Hepatocyte (in vitro differentiated cells): ENCODE results near the gene XRCC6. TPM values are rescaled to one million over a fixed set of nuclear protein-coding genes. Genes with fewer than 3 reads are reported as not detected.

ENCODE experiments used
- DNase-seq: peaks from one replicate; pipeline ENCODE4 v3.0.0-alpha.2; 2016; ENCODE audit warnings: low spot score
- H2AFZ ChIP-seq: fragments of 200-600 bp; sonication (generic); 2 replicates; pipeline ENCODE4 v1.6.0; 2016; ENCODE audit warnings: antibody characterized with exemption, mild to moderate bottlenecking
- H3K27ac ChIP-seq: fragments of 200-600 bp; sonication (generic); 2 replicates; pipeline ENCODE4 v1.5.1; 2016; ENCODE audit warnings: mild to moderate bottlenecking
- H3K27me3 ChIP-seq: fragments of 200-600 bp; sonication (generic); 2 replicates; pipeline ENCODE4 v1.6.1; 2016
- H3K36me3 ChIP-seq: fragments of 200-600 bp; sonication (generic); replicated peaks from 2 replicates; pipeline ENCODE4 v1.5.1; 2016; ENCODE audit warnings: low read depth; ENCODE audit not compliant: insufficient read depth
- H3K4me1 ChIP-seq: fragments of 200-600 bp; sonication (generic); 2 replicates; pipeline ENCODE4 v1.5.1; 2016; ENCODE audit warnings: mild to moderate bottlenecking, moderate library complexity; ENCODE audit not compliant: insufficient read depth
- H3K4me2 ChIP-seq: fragments of 200-600 bp; sonication (generic); 2 replicates; pipeline ENCODE4 v1.6.0; 2016
- H3K4me3 ChIP-seq: fragments of 200-600 bp; sonication (generic); 2 replicates; pipeline ENCODE4 v1.5.1; 2016; ENCODE audit warnings: mild to moderate bottlenecking
- H3K79me2 ChIP-seq: fragments of 200-600 bp; sonication (generic); 2 replicates; pipeline ENCODE4 v1.6.0; 2017; ENCODE audit warnings: mild to moderate bottlenecking
- H3K9me2 ChIP-seq: fragments of 200-600 bp; sonication (generic); replicated peaks from 2 replicates; pipeline ENCODE4 v1.6.0; 2017; ENCODE audit warnings: mild to moderate bottlenecking; ENCODE audit not compliant: insufficient read depth
- H3K9me3 ChIP-seq: fragments of 200-600 bp; sonication (generic); 2 replicates; pipeline ENCODE4 v1.5.1; 2016; ENCODE audit warnings: low read depth, mild to moderate bottlenecking
- H4K20me1 ChIP-seq: fragments of 200-600 bp; sonication (generic); 2 replicates; pipeline ENCODE4 v1.6.0; 2016; ENCODE audit warnings: mild to moderate bottlenecking; ENCODE audit not compliant: insufficient read depth, poor library complexity, severe bottlenecking
- EZH2 ChIP-seq: fragments of 200-600 bp; sonication (generic); IDR thresholded peaks from 2 replicates; pipeline ENCODE4 v1.6.1; 2016; ENCODE audit warnings: antibody characterized with exemption, mild to moderate bottlenecking, borderline replicate concordance
- EZH2phosphoT487 ChIP-seq: fragments of 200-600 bp; sonication (generic); IDR thresholded peaks from one replicate; pipeline ENCODE4 v1.6.1; 2018; ENCODE audit warnings: antibody characterized with exemption, mild to moderate bottlenecking, low read depth, moderate library complexity; ENCODE audit not compliant: unreplicated experiment, severe bottlenecking
- WGBS: methylation state at CpG from one replicate; pipeline ENCODE4 v1.1.6; 2016; ENCODE audit warnings: low lambda C conversion rate; ENCODE audit errors: missing lambda C conversion rate; 5-methylcytosine and 5-hydroxymethylcytosine counted together
- polyA plus RNA-seq: library from polyadenylated mRNA; unstranded; fragments of >200 nt; fragmentation: Nextera tagmentation; extraction: Ambion mirVana; gene quantifications from 2 replicates; pipeline ENCODE4 v1.2.1, GENCODE V29; 2016
- total RNA-seq: library from RNA; depleted of rRNA; stranded (reverse); fragments of >200 nt; gene quantifications from 2 replicates; pipeline ENCODE4 v1.2.3, GENCODE V29; 2014
- TF ChIP-seq, protein P1 (sequence below): fragments of 200-600 bp; sonication (generic); IDR thresholded peaks from 2 replicates; pipeline ENCODE4 v1.5.1; 2016; ENCODE audit warnings: antibody characterized with exemption, mild to moderate bottlenecking; ENCODE audit not compliant: poor library complexity

Gene XRCC6
- total and polyA plus RNA-seq, 2 experiments from 2014 or later = 260 to 276 TPM

- no peaks in the 10 kb centered on the region for H3K9me2 ChIP-seq
- H3K27ac ChIP-seq = no peak overlapping the region
- no peaks in the 10 kb centered on the region for H4K20me1 ChIP-seq
- H3K4me1 ChIP-seq = no peaks in the 10 kb centered on the region
- no peaks in the 10 kb centered on the region for H3K79me2 ChIP-seq
- no peaks in the 10 kb centered on the region for H3K27me3 ChIP-seq
- no peak overlapping the region for H2AFZ ChIP-seq
- no peaks in the 10 kb centered on the region for H3K36me3 ChIP-seq
- H3K4me2 ChIP-seq = no peak overlapping the region
- H3K9me3 ChIP-seq = no peaks in the 10 kb centered on the region
- TF ChIP-seq, protein P1, sequence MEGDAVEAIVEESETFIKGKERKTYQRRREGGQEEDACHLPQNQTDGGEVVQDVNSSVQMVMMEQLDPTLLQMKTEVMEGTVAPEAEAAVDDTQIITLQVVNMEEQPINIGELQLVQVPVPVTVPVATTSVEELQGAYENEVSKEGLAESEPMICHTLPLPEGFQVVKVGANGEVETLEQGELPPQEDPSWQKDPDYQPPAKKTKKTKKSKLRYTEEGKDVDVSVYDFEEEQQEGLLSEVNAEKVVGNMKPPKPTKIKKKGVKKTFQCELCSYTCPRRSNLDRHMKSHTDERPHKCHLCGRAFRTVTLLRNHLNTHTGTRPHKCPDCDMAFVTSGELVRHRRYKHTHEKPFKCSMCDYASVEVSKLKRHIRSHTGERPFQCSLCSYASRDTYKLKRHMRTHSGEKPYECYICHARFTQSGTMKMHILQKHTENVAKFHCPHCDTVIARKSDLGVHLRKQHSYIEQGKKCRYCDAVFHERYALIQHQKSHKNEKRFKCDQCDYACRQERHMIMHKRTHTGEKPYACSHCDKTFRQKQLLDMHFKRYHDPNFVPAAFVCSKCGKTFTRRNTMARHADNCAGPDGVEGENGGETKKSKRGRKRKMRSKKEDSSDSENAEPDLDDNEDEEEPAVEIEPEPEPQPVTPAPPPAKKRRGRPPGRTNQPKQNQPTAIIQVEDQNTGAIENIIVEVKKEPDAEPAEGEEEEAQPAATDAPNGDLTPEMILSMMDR = peak; percentile 64
- TF ChIP-seq EZH2phosphoT487 (no peak), EZH2 (no peak)
- peak; percentile 69 for DNase-seq
- WGBS = 65% methylated on average over 13 of the region's 13 CpGs
- no peak overlapping the region for H3K4me3 ChIP-seq
Observed at GRCh38 chr22:41596776-41597634, 24.1 kb upstream of the XRCC6 start.

GRCh38 chr22:41597635-41597953 is 23.5 kb upstream of the XRCC6 start:
- H3K9me3 ChIP-seq = no peaks in the 10 kb centered on the region
- DNase-seq = no peak
- H3K4me1 ChIP-seq = no peaks in the 10 kb centered on the region
- H3K9me2 ChIP-seq = no peaks in the 10 kb centered on the region
- no peaks in the 10 kb centered on the region for H3K79me2 ChIP-seq
- H4K20me1 ChIP-seq = no peaks in the 10 kb centered on the region
- H3K4me2 ChIP-seq = no peak overlapping the region
- TF ChIP-seq EZH2phosphoT487 (no peak), EZH2 (no peak)
- TF ChIP-seq, protein P1 = no peak
- 65% methylated on average over 2 of the region's 2 CpGs for WGBS
- H3K27me3 ChIP-seq = no peaks in the 10 kb centered on the region
- no peak overlapping the region for H3K27ac ChIP-seq
- H3K4me3 ChIP-seq = no peak overlapping the region
- H2AFZ ChIP-seq = no peak overlapping the region
- H3K36me3 ChIP-seq = no peaks in the 10 kb centered on the region

DNA sequence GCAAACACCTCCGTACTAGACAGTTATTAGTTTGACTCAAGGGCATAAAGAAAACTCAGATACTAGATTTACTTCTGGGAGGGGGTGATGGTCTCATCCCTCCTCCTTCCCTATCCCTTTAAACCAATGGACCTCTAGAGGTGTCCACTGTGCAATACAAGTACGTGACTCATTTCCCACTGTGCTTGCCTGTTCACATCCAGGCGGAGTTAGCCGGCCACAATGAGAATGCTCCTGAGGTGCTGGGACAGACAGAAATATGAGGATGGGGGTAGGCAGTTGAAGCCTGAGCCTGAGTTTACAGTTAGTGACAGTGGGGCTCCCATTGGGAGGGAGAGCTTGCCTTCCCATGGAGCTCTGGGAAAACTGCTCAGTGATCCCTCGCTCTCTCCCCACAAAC is 23.0 kb upstream of the XRCC6 start:
- Histone ChIP-seq H3K79me2 (no peaks in the 10 kb centered on the region), H2AFZ (no peak overlapping the region), H3K36me3 (no peaks in the 10 kb centered on the region), H3K27me3 (no peaks in the 10 kb centered on the region), H3K27ac (no peak overlapping the region), H3K9me2 (no peaks in the 10 kb centered on the region), H3K4me1 (no peaks in the 10 kb centered on the region), H3K4me3 (no peak overlapping the region), H3K9me3 (no peaks in the 10 kb centered on the region), H3K4me2 (no peak overlapping the region), H4K20me1 (no peaks in the 10 kb centered on the region)
- DNase-seq = no peak
- TF ChIP-seq, protein P1 = no peak
- TF ChIP-seq EZH2 (no peak), EZH2phosphoT487 (no peak)
- 78% methylated on average over 5 of the region's 5 CpGs for WGBS
